ENCODE results near the gene SLC22A6. TPM values are rescaled to one million over a fixed set of nuclear protein-coding genes. Genes with fewer than 3 reads are reported as not detected.

The SLC22A6 gene
- polyA plus RNA-seq, 2 of the 4 experiments (the other 2 are of a cell fraction) = not detected

- no peaks in the 10 kb centered on the region for H3K4me1 ChIP-seq
- FAIRE-seq (no peak), ATAC-seq (no peak)
Observed at GRCh38 chr11:63007920-63008319, 23.2 kb upstream of the SLC22A6 start.

GRCh38 chr11:63001456-63001855 is 16.7 kb upstream of the SLC22A6 start:
- POLR2A ChIA-PET = no interaction called here
- no peak for ATAC-seq
- no peaks in the 10 kb centered on the region for H3K9me3 ChIP-seq
- CTCF ChIA-PET = interaction anchor here (0.6 to 2.0 kb wide), 5 partner anchors 22 to 317 kb away, joined by 3 to 6 read pairs (median 4); no protein-coding TSS in a partner anchor
- H3K4me2 ChIP-seq = no peak overlapping the region
- no peak for DNase-seq (ENCODE audit: low read depth in 1 of 2, low spot score in 1 of 2)
- H3K27ac ChIP-seq = no peak overlapping the region
- no peak overlapping the region for H3K4me3 ChIP-seq
- no peak for FAIRE-seq
- TF ChIP-seq CHD4 (IDR thresholded peaks at IDR 0.05; ENCODE audit: borderline replicate concordance) (no peak), KDM1A (IDR thresholded peaks at IDR 0.05; ENCODE audit: low read depth) (no peak), EHMT2 (IDR thresholded peaks at IDR 0.05; ENCODE audit: low read depth) (no peak)
- WGBS (ENCODE audit: missing lambda C conversion rate) = 68% methylated on average over 9 of the region's 9 CpGs
- no peaks in the 10 kb centered on the region for H3K4me1 ChIP-seq

More at GRCh38 chr11:63007920-63008319, 23.2 kb upstream of the SLC22A6 start:
- Histone ChIP-seq H3K9me3 (no peaks in the 10 kb centered on the region), H3K27ac (no peak overlapping the region), H3K4me2 (no peak overlapping the region), H3K4me3 (no peak overlapping the region)
- POLR2A ChIA-PET = no interaction called here
- TF ChIP-seq KDM1A (IDR thresholded peaks at IDR 0.05; ENCODE audit: low read depth) (no peak), MAZ (IDR thresholded peaks at IDR 0.05; ENCODE audit: borderline replicate concordance, low read depth, low read length) (no peak), HOXB5 (CRISPR knock-in tag; IDR thresholded peaks at IDR 0.05) (no peak), ZC3H11A (IDR thresholded peaks at IDR 0.05) (no peak), FOSB (CRISPR knock-in tag; IDR thresholded peaks at IDR 0.05) (no peak), E2F6 (IDR thresholded peaks at IDR 0.05; ENCODE audit: borderline replicate concordance, low read depth) (no peak), PHF8 (IDR thresholded peaks at IDR 0.05; ENCODE audit: borderline replicate concordance, low read depth) (no peak), ZFP36 (IDR thresholded peaks at IDR 0.05; ENCODE audit: borderline replicate concordance, partially characterized antibody) (no peak)
- CTCF ChIA-PET = interaction anchor here (0.5 to 7.1 kb wide), 11 partner anchors 9 to 102 kb away, joined by 3 to 64 read pairs (median 3); no protein-coding TSS in a partner anchor
- 59% methylated on average over 5 of the region's 5 CpGs for WGBS (ENCODE audit: missing lambda C conversion rate)
- no peak for DNase-seq (ENCODE audit: low read depth in 1 of 2, low spot score in 1 of 2)

- DNase-seq (ENCODE audit: low read depth in 1 of 2, low spot score in 1 of 2) (no peak), FAIRE-seq (no peak), ATAC-seq (no peak)
- POLR2A ChIA-PET = no interaction called here
- Histone ChIP-seq H3K9me3 (no peaks in the 10 kb centered on the region), H3K4me1 (no peaks in the 10 kb centered on the region), H3K27ac (no peak overlapping the region), H3K4me2 (no peak overlapping the region), H3K4me3 (no peak overlapping the region)
- WGBS (ENCODE audit: missing lambda C conversion rate) = 50% methylated on average over 7 of the region's 7 CpGs
- CTCF ChIA-PET = interaction anchor here (1.3 to 1.4 kb wide), 3 partner anchors 18 to 93 kb away, joined by 4 to 7 read pairs (median 5); no protein-coding TSS in a partner anchor
- TF ChIP-seq MYC (IDR thresholded peaks at IDR 0.05; ENCODE audit: borderline replicate concordance, low read length) = no peak
Observed at GRCh38 chr11:62999649-63000048, 14.9 kb upstream of the SLC22A6 start.

GRCh38 chr11:62999156-62999555 is 14.4 kb upstream of the SLC22A6 start:
- no peak overlapping the region for H3K4me2 ChIP-seq
- WGBS (ENCODE audit: missing lambda C conversion rate) = 82% methylated on average over 5 of the region's 5 CpGs
- no peak overlapping the region for H3K27ac ChIP-seq
- H3K4me3 ChIP-seq = no peak overlapping the region
- ChIA-PET POLR2A (no interaction called here), CTCF (interaction anchor here (0.7 to 1.4 kb wide), 4 partner anchors 19 to 93 kb away, joined by 4 to 7 read pairs (median 4); no protein-coding TSS in a partner anchor)
- FAIRE-seq (no peak), DNase-seq (ENCODE audit: low read depth in 1 of 2, low spot score in 1 of 2) (no peak), ATAC-seq (no peak)
- TF ChIP-seq NPAS2 (CRISPR knock-in tag; IDR thresholded peaks at IDR 0.05; ENCODE audit: borderline replicate concordance) (no peak), JUNB (IDR thresholded peaks at IDR 0.05) (no peak), RNF2 (IDR thresholded peaks at IDR 0.05; ENCODE audit: borderline replicate concordance, low read depth) (no peak), TP53 (CRISPR knock-in tag; IDR thresholded peaks at IDR 0.05) (no peak), MYC (IDR thresholded peaks at IDR 0.05; ENCODE audit: borderline replicate concordance, low read length) (no peak), EP300 (IDR thresholded peaks at IDR 0.05) (no peak), ZC3H11A (IDR thresholded peaks at IDR 0.05) (no peak), RARB (CRISPR knock-in tag; IDR thresholded peaks at IDR 0.05) (no peak), FOSL2 (IDR thresholded peaks at IDR 0.05) (no peak), FOSL2 (CRISPR knock-in tag; IDR thresholded peaks at IDR 0.05) (no peak), CBX8 (IDR thresholded peaks at IDR 0.05) (no peak)
- no peaks in the 10 kb centered on the region for H3K9me3 ChIP-seq
- no peaks in the 10 kb centered on the region for H3K4me1 ChIP-seq

Measured in A549 (cell line).